IPS DF 19.7 (cell line): Measurements from ENCODE around the gene RHO.
"Not testable (repeated sequence)": the region's sequence is repeated elsewhere in the genome, so short reads cannot be mapped to it uniquely, and the experiment has no call there.

ENCODE experiments used
- DNase-seq: peaks from one replicate; pipeline ENCODE4 v3.0.0-alpha.2; 2013; ENCODE audit warnings: low read depth, low spot score

RHO gene

DNA sequence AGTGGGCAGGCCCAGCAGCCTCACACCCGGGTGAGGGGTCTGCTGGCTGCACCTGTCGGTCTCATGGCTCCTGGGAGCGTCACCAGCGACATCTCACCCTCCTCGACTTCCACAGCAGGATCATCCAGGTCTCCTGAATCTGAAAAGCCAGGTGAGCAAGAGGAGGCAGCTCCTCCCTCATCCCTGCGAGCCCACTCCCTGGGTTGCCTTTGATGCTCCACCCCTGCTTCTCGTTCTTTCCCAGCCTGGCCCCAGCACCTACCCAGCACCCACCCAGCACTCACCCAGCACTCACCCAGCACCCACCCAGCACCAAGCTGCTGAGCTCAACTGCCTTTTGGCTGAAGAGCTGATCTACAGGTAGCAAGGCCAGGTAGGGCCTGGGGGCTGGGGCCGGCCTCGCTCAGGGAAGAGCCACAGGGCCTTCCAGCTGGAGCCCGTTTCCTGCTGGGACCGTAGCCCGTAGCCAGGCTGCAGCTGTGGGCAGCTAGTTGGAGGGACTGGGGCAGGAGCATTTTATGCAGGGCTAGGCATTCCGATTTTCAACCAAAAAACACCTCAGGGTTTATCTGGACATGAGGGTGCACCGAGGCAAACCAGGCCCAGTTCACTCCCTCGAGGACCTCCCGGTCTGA, 14.8 kb downstream of the RHO start, which contains the start of gene H1-8:
Gene H1-8, plus strand, starts transcription at position 20 of the 635 bp plus-strand sequence. Its CDS starts 44 bp downstream, at position 64.
- no peak for DNase-seq

DNA sequence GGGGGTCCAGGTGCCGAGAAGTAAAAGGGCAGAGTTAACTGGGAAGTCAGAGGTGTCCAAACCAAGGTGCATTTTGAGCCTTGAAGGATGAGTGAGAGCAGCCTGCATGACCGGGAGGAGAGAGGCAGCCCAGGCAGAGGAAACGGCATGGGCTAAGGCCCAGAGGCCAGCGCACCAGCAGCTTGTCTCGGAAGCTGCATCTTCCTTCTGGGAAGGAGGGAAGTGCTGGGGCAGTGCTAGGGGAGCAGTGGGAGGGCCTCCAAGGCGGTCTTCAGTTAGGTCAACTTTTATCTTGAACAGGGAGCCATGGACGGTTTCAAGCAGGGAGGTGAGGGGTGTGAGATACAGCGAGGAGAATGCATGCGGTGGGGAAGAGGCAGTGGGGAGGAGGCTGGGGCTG, 15.6 kb downstream of the RHO start:
- no peak for DNase-seq

- not testable (repeated sequence) for DNase-seq
Observed at GRCh38 chr3:129545951-129546350, 17.5 kb downstream of the RHO start.

DNA sequence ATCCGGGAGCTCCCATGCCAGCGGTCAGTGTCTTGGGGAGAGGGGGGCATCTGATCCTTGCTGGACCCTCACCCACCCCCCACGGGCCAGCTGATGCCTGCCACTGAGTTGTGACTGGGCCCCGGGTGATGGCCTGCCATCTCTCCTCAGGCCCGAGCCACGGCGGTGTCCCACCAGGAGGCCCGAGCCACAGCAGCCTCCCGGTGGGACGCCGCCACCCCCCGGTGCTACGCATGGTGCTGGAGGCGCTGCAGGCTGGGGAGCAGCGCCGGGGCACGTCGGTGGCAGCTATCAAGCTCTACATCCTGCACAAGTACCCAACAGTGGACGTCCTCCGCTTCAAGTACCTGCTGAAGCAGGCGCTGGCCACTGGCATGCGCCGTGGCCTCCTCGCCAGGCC, 18.8 kb downstream of the RHO start:
- DNase-seq = no peak

- no peak for DNase-seq
Observed at GRCh38 chr3:129548104-129548965, 19.9 kb downstream of the RHO start.

DNA sequence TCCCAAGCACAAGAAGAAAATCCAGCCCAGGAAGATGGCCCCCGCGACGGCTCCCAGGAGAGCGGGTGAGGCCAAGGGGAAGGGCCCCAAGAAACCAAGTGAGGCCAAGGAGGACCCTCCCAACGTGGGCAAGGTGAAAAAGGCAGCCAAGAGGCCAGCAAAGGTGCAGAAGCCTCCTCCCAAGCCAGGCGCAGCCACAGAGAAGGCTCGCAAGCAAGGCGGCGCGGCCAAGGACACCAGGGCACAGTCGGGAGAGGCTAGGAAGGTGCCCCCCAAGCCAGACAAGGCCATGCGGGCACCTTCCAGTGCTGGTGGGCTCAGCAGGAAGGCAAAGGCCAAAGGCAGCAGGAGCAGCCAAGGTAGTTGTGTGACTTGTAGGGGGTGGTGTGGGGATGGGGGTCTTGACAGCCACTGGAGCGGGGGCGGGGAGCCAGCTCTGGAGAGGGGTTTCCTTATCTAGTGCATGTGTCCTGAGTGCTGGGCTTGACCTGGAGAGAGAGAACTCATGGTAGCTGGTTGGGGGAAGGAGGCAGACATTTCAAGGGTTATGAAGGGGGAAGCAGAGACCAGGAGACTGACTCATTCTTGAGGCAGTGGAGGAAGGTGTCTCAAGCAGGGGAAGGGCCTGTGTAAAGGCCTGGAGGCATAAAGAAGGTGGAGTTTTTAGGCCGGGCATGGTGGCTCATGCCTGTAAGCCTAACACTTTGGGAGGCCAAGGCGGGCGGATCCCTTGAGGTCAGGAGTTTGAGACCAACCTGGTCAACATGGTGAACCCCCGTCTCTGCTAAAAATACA, 20.8 kb downstream of the RHO start:
- DNase-seq = no peak

- DNase-seq = no peak
Observed at GRCh38 chr3:129549805-129550204, 21.4 kb downstream of the RHO start.

GRCh38 chr3:129552287-129553050, 24.0 kb downstream of the RHO start:
- DNase-seq = no peak

DNA sequence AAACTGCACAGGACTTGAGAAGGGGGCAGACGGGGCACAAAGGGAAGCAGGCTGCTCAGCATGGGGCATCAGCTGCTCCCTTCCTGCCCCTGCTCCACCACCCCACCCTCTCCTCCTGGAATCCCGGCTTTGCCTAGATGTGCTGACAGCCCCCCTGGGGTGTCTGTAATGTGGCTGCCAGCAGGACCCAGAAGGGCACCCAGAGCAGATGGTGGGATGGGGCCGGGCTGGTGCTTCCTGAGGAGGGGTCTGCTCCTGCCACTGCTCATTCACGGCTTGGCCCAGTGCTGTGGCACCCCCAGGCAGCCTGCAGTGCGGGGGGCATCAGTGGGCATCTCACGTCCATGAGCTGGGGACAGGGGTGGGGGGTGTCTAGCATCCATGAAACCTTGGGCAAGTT, 24.7 kb downstream of the RHO start:
- no peak for DNase-seq

DNA sequence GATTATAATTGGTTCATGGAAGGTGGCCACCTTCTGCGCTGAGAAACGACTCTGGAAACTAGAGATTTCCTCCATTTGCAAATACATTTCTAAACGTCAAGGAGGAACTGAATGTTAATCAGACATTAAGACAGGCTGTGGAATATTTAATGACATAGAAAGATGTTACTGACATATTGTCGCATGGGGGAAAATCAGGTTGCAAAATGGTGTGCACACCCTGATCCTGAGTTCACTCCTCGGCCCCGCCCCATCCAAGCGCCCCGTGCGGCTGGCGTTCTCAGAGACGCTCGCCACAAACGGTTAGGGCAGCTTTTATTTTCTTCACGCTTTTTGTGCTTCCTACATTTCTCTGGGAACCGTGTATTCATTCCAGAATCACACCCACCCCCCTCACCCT, 25.3 kb downstream of the RHO start:
- DNase-seq = no peak

DNA sequence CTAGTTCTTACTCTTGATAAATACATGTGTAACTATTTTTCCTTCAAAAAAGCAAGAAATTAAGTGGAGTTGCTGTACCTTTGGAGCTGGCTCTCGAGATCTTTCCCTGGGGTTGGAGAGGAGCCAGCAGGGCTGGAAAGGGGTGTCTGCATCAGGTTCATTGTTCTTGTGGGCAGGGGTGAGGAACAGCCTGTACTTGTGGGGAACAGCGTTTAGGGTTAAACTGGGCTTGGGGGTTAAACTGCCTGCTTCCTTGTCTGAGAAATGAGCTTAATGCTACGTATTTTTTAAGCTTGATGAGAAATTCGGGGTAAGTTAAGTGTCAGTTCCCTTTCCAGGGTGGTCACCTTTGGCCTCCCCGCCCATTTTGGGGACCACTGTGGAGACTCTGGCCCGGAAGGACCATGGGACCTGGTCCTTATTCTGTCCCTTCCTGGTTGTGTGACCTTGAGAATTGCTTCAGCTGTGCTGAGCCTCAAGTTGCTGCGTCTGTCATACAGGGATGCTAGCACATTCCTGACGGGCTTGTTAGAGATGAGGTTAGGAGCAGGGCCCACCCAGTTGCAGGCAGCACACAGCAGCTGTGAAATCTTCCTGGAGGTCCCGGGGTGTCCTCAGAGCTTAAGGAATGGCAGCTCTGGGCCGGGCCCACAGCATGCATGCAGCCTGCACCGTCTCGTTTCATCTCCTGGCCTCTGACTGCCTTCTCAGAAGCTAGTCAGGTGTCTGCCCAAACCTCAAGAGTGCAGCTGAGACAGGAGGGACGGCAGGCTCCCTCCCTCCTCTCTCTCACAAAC, 26.1 kb downstream of the RHO start:
- no peak for DNase-seq

- DNase-seq = no peak
Observed at GRCh38 chr3:129555153-129555550, 26.7 kb downstream of the RHO start.

- DNase-seq = no peak
Observed at GRCh38 chr3:129555616-129556357, 27.3 kb downstream of the RHO start.

DNA sequence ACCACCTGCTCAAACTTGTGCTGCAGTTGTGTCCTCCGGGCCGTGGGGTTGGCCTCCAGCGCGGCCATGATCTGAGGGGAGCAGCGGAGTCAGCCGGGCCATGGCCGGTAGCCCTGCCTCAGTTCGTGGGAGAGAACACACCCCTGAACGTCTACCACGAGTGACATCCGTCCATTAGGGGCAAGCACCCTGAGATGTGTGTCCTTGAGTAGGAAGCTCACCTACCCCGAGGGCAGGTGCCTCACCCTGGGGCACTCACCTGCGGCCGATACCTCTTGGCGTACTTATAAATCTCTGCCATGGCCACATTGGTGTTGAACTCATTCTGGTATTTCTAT, 27.9 kb downstream of the RHO start:
- no peak for DNase-seq

- no peak for DNase-seq
Observed at GRCh38 chr3:129556890-129557547, 28.6 kb downstream of the RHO start.

- no peak for DNase-seq
Observed at GRCh38 chr3:129557548-129557894, 29.1 kb downstream of the RHO start.

DNA sequence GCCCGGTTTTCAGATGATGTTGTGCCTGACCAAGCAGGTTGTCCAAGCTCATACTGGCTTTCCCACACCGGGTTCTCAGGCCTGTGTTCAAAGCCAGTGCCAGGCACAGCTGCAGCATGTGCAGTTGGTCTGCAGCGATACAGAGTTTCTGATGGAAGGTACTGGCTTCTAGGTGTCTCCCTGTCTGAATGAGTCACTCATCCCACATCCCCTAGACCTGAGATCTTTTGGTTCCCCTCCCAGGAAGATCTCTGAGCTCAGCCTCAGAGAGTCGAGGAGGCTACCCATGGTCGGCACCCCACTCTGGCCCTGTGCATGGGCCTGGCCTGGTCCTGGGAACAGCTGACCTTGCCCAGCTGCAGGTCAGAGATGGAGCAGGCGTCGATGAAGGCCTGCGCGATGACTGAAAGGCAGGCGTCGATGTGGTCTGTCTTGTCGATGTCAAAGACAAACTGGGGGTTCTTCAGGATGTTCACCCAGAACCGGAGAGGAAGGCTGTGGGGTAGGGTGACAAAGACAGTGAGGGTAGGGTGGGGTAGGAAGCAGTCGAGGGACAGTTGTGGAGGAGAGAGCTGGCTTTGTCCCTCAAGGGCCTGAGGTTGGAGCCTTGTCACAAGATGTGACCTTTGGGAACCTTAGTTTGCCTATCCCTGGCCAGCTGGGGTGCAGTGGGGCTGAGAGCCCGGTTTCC, 29.8 kb downstream of the RHO start:
- no peak for DNase-seq

DNA sequence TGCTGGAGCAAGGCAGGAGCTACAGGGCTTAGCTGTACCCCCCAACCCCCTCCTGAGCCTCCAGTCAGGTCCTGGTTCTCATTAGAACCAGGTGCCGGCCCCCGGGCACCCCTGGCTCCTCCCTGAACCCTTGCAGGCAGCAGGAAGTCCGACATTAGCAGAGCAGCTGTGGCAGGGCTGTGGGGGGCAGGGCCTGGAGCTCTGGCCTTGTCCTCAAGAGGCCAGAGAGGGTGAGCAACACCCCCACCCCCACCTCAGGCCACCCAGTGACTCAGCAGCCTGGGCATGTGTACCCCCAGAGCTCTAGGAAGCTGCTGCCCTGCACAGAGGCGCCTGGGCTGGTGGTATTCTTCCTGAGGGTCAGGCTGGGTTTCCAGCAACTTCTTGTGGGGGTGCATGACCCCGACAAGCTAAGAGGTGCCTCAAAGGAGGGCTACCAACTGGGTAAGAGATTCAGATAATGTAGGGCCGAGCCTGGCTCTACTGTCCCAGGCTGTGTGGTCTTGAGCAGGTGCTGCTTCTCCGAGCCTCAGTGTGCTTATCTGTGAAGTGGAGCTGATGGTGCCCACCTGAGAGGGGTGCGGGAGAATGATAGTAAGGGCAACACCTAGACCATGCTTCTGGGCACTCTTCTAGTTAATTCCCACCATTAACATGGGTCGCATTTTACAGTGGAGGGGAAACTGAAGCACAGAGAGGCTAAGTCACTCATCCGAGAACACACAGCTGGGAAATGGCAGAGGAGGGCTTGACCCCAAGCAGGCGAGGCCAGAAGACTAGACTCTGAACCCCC, 30.5 kb downstream of the RHO start:
- DNase-seq = no peak
